K562 (cell line): ENCODE measurements around the gene PRKCE. TPM values are rescaled to one million over a fixed set of nuclear protein-coding genes. Genes with fewer than 3 reads are reported as not detected.

Experiments used
- ATAC-seq: fragments of 200-7000 bp; cut with Tn5 transposase; 3 replicates; pipeline ENCODE4 v1.9.1; 2020; ENCODE audit warnings: moderate library complexity
- BruUV-seq: library from RNA; stranded (reverse); fragments of 400-500 nt; replicated peaks from 2 replicates; lab custom pipeline; 2021; lab: Mats Ljungman, UMichigan
- CTCF ChIA-PET: fragments of 300-600 bp; formaldehyde crosslinking; extraction: SDS; loops from one replicate; lab custom pipeline; 2021; ENCODE audit warnings: low intra/inter-chr PET ratio; lab: Yijun Ruan, JAX
- POLR2A ChIA-PET: fragments of 300-600, 350-650 bp; sonication (Branson Sonifier 250); formaldehyde crosslinking; extraction: SDS; loops from one replicate; lab custom pipeline; 2021; ENCODE audit warnings: antibody characterized with exemption, inconsistent platforms; lab: Yijun Ruan, JAX
- DNase-seq, 4 experiments: peaks; one replicate each; pipeline versions ENCODE4 v3.0.0 to v3.0.0-alpha.2; 2011 to 2018; ENCODE audit warnings: low spot score in 3 of 4, mixed read lengths in 3 of 4; ENCODE audit errors: extremely low read depth in 1 of 4
- FAIRE-seq: peaks from 2 replicates; lab custom pipeline; 2011; peaks lifted over from hg19 to GRCh38; lab: Jason Lieb, UNC
- H2AFZ ChIP-seq: 2 replicates; pipeline ENCODE4 v1.6.0; 2011; ENCODE audit warnings: low read depth, low read length, control low read depth, inconsistent platforms
- H3K27ac ChIP-seq: fragments of 200-600 bp; 3 replicates; pipeline ENCODE4 v1.8.0; 2011; ENCODE audit warnings: low read depth, mild to moderate bottlenecking, control low read depth, inconsistent platforms, low read length, moderate library complexity, mixed read lengths; ENCODE audit errors: extremely low read depth
- H3K27me3 ChIP-seq, 2 experiments: fragments of 300-600 bp in 1 of 2; 2 replicates in 1 of 2; 3 replicates in 1 of 2; pipeline versions ENCODE4 v1.6.0 to v1.8.0; 2011; ENCODE audit warnings: inconsistent platforms in 2 of 2, low read length in 2 of 2, mild to moderate bottlenecking in 1 of 2, mixed read lengths in 1 of 2, moderate library complexity in 1 of 2; ENCODE audit not compliant: control insufficient read depth in 2 of 2, insufficient read depth in 2 of 2
- H3K36me3 ChIP-seq: fragments of 300-600 bp; 3 replicates; pipeline ENCODE4 v1.8.0; 2011; ENCODE audit warnings: mild to moderate bottlenecking, low read length, inconsistent platforms; ENCODE audit not compliant: control insufficient read depth, insufficient read depth
- H3K4me1 ChIP-seq, 2 experiments: fragments of 200-600 bp in 1 of 2; replicated peaks in 1 of 2; 2 replicates in 1 of 2; 3 replicates in 1 of 2; pipeline versions ENCODE4 v1.5.1 to v1.8.0; 2011; ENCODE audit warnings: inconsistent platforms in 2 of 2, low read length in 2 of 2, mild to moderate bottlenecking in 1 of 2, mixed read lengths in 1 of 2, moderate library complexity in 1 of 2; ENCODE audit not compliant: control insufficient read depth in 2 of 2, insufficient read depth in 2 of 2
- H3K4me2 ChIP-seq: 2 replicates; pipeline ENCODE4 v1.6.1; 2011; ENCODE audit warnings: low read length, control low read depth, inconsistent platforms, mixed read lengths; ENCODE audit not compliant: insufficient read depth
- H3K4me3 ChIP-seq: fragments of 200-600 bp; sonication (generic), shearing (Covaris generic); 2 replicates; pipeline ENCODE4 v1.5.1; 2016; ENCODE audit warnings: control low read depth, inconsistent platforms
- H3K79me2 ChIP-seq: fragments of 200-600 bp; 3 replicates; pipeline ENCODE4 v1.8.0; 2011; ENCODE audit warnings: low read length, inconsistent platforms; ENCODE audit not compliant: control insufficient read depth, insufficient read depth
- H3K9ac ChIP-seq, 2 experiments: 2 replicates each; pipeline versions ENCODE4 v1.6.0 to v1.6.1; 2011; ENCODE audit warnings: low read depth in 2 of 2, low read length in 2 of 2, control low read depth in 1 of 2, inconsistent platforms in 1 of 2, mild to moderate bottlenecking in 1 of 2, mixed read lengths in 1 of 2; ENCODE audit not compliant: insufficient read depth in 1 of 2
- H3K9me1 ChIP-seq: one replicate; pipeline ENCODE4 v1.6.0; 2011; ENCODE audit warnings: inconsistent platforms, mild to moderate bottlenecking, low read length, moderate library complexity; ENCODE audit not compliant: control insufficient read depth, insufficient read depth
- H3K9me3 ChIP-seq: replicated peaks from 2 replicates; pipeline ENCODE4 v1.5.1; 2011; ENCODE audit warnings: low read depth, low read length, inconsistent platforms; ENCODE audit not compliant: control insufficient read depth, insufficient read depth
- H4K20me1 ChIP-seq: replicated peaks from 2 replicates; pipeline ENCODE4 v1.6.1; 2011; ENCODE audit warnings: low read length, inconsistent platforms, mixed read lengths; ENCODE audit not compliant: control insufficient read depth, insufficient read depth
- ATF7 ChIP-seq: fragments of 450-650 bp; IDR thresholded peaks from 2 replicates; pipeline ENCODE4 v1.7.1; 2014; ENCODE audit warnings: mild to moderate bottlenecking, moderate library complexity
- BCL6 ChIP-seq: fragments of 250-450 bp; sonication (Bioruptor Pico); IDR thresholded peaks from 2 replicates; pipeline ENCODE4 v1.4.0; 2020
- SPI1 ChIP-seq: IDR thresholded peaks from 2 replicates; pipeline ENCODE4 v1.6.1; 2011; ENCODE audit warnings: low read depth, low read length, control low read depth, borderline replicate concordance
- SRF ChIP-seq, 2 experiments: fragments of 250-450, 450-650 bp in 1 of 2; sonication (Bioruptor Pico) in 1 of 2; sonication (generic) in 1 of 2; formaldehyde crosslinking; IDR thresholded peaks; 2 replicates each; pipeline versions ENCODE4 v1.5.0 to v1.5.1; 2020 to 2022; ENCODE audit warnings: mild to moderate bottlenecking in 1 of 2, missing genetic modification reagents in 1 of 2
- TEAD4 ChIP-seq, 2 experiments: sonication (generic) in 1 of 2; formaldehyde crosslinking in 1 of 2; IDR thresholded peaks; 2 replicates each; pipeline versions ENCODE4 v1.6.1 to v1.8.0; 2012 to 2022; ENCODE audit warnings: borderline replicate concordance in 1 of 2, inconsistent platforms in 1 of 2, low read length in 1 of 2, mild to moderate bottlenecking in 1 of 2, missing genetic modification reagents in 1 of 2
- ZKSCAN1 ChIP-seq: fragments of 150-350 bp; IDR thresholded peaks from 2 replicates; pipeline ENCODE4 v1.6.1; 2016; ENCODE audit warnings: low read depth, low read length
- ZNF766 ChIP-seq: fragments of 200-800 bp; sonication (Bioruptor generic); conservative IDR thresholded peaks from 2 replicates; pipeline ENCODE4 v1.6.1; 2016; ENCODE audit warnings: missing genetic modification characterization, missing compliant biosample characterization
- WGBS: fragments of 100-300 bp; shearing (Covaris generic); methylation state at CpG from one replicate; pipeline ENCODE4 v1.1.6; 2016; ENCODE audit warnings: low coverage, mixed read lengths; ENCODE audit not compliant: insufficient coverage; ENCODE audit errors: missing lambda C conversion rate; 5-methylcytosine and 5-hydroxymethylcytosine counted together
- in situ Hi-C: fragments of 300-500 bp; cut with MboI; formaldehyde crosslinking; loops from 4 replicates; pipeline ENCODE4 v1.15.0; 2018; ENCODE audit warnings: inconsistent platforms, mixed read lengths
- intact Hi-C: fragments of 100-400 bp; cut with micrococcal nuclease; formaldehyde crosslinking; loops from 2 replicates; pipeline ENCODE4 v1.14.2; 2022
- polyA plus RNA-seq, 8 experiments: library from polyadenylated mRNA; depleted of rRNA in 4 of 8; stranded (reverse) in 5 of 8; unstranded in 3 of 8; fragments of >200 nt; fragmentation: Nextera tagmentation in 2 of 8; fragmentation: Illumina TruSeq in 1 of 8; extraction: Ambion mirVana in 2 of 8; extraction: Trizol in 1 of 8; gene quantifications; 2 replicates each; pipeline versions ENCODE4 v1.2.1 to v1.2.3, GENCODE V29; 2011 to 2014; ENCODE audit warnings: inconsistent platforms in 1 of 8, missing spikeins in 1 of 8
- total RNA-seq, 7 experiments: library from RNA; depleted of rRNA in 6 of 7; stranded (reverse); fragments of >200 nt in 6 of 7; fragmentation: Illumina TruSeq in 2 of 7; extraction: Trizol in 2 of 7; gene quantifications; 2 replicates each; pipeline versions ENCODE4 v1.2.1 to v1.2.3, GENCODE V29; 2011 to 2021; ENCODE audit warnings: low replicate concordance in 1 of 7
- TF ChIP-seq, protein P1 (sequence below), 3 experiments: IDR thresholded peaks in 2 of 3; conservative IDR thresholded peaks in 1 of 3; 2 replicates each; pipeline ENCODE4 v1.5.1; 2011 to 2012; ENCODE audit warnings: low read length in 3 of 3, mild to moderate bottlenecking in 3 of 3, control low read depth in 2 of 3, improper control_type of control experiment in 1 of 3, inconsistent platforms in 1 of 3, low read depth in 1 of 3, mixed read lengths in 1 of 3, moderate library complexity in 1 of 3; ENCODE audit not compliant: insufficient read depth in 2 of 3
- TF ChIP-seq, protein P2 (sequence below), 3 experiments: fragments of 200-800 bp in 1 of 3; fragments of 250-450 bp in 1 of 3; fragments of 450-650 bp in 1 of 3; sonication (Bioruptor Pico) in 1 of 3; sonication (Bioruptor generic) in 1 of 3; formaldehyde crosslinking in 1 of 3; IDR thresholded peaks; 2 replicates each; pipeline versions ENCODE4 v1.6.1 to v1.8.0; 2016 to 2022; ENCODE audit warnings: mild to moderate bottlenecking in 2 of 3, missing genetic modification characterization in 2 of 3, missing compliant biosample characterization in 1 of 3, moderate library complexity in 1 of 3
- TF ChIP-seq, protein P3 (sequence below): sonication (generic); IDR thresholded peaks from 2 replicates; pipeline ENCODE4 v1.6.1; 2016
- TF ChIP-seq, protein P4 (sequence below): fragments of 250-450 bp; sonication (Bioruptor Pico); IDR thresholded peaks from 2 replicates; pipeline ENCODE4 v1.8.0; 2021; ENCODE audit warnings: moderate library complexity, mild to moderate bottlenecking, inconsistent platforms

The PRKCE gene
- total and polyA plus RNA-seq, 9 of the 15 experiments (the other 6 are each of a cell fraction or from before 2014, with no cell fraction given), result 0.06 to 1.0 (median 0.22) TPM; not detected in 1

DNA sequence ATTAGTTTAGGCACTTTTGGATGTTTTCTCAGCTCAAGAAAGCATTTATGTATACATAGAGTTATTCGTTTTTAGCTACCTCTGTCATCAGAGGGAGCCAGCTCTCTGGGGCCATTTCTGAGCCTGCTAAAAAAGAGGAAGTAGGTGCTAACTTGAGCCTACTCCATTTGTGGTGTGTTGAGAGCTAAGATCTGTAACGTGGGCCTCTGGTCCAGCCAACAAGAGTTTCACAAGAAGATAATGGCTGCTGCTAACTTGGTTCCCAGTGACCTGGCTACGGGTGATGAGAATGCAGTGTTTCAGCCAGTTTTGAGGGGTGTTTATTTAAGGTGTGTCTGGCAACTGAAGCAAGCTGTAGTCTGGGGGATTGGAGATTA, 182.5 kb downstream of the PRKCE start:
- in situ Hi-C loops, result no loop called here
- TF ChIP-seq ZNF766, result peak; percentile 54; the same call in 1 of the 2 replicates
- TF ChIP-seq, protein P1, sequence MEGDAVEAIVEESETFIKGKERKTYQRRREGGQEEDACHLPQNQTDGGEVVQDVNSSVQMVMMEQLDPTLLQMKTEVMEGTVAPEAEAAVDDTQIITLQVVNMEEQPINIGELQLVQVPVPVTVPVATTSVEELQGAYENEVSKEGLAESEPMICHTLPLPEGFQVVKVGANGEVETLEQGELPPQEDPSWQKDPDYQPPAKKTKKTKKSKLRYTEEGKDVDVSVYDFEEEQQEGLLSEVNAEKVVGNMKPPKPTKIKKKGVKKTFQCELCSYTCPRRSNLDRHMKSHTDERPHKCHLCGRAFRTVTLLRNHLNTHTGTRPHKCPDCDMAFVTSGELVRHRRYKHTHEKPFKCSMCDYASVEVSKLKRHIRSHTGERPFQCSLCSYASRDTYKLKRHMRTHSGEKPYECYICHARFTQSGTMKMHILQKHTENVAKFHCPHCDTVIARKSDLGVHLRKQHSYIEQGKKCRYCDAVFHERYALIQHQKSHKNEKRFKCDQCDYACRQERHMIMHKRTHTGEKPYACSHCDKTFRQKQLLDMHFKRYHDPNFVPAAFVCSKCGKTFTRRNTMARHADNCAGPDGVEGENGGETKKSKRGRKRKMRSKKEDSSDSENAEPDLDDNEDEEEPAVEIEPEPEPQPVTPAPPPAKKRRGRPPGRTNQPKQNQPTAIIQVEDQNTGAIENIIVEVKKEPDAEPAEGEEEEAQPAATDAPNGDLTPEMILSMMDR (IDR thresholded peaks at IDR 0.05 in 2 of 3, conservative IDR thresholded peaks at IDR 0.05 in 1 of 3; ENCODE audit: insufficient read depth in 2 of 3, low read depth in 1 of 3, low read length in 3 of 3), result 0 out of 6 replicates have a peak, but pooled peaks of 1 of the 3 experiments have one; percentile 6
- peak; percentile 13; the same call in 1 of the 2 replicates for TF ChIP-seq TEAD4 (IDR thresholded peaks at IDR 0.05; ENCODE audit: low read length)
- TF ChIP-seq TEAD4 (CRISPR knock-in tag; IDR thresholded peaks at IDR 0.05; ENCODE audit: borderline replicate concordance), result no peak
- TF ChIP-seq SPI1, result peak; percentile 85
- no peak for TF ChIP-seq ZKSCAN1
- TF ChIP-seq, protein P2, sequence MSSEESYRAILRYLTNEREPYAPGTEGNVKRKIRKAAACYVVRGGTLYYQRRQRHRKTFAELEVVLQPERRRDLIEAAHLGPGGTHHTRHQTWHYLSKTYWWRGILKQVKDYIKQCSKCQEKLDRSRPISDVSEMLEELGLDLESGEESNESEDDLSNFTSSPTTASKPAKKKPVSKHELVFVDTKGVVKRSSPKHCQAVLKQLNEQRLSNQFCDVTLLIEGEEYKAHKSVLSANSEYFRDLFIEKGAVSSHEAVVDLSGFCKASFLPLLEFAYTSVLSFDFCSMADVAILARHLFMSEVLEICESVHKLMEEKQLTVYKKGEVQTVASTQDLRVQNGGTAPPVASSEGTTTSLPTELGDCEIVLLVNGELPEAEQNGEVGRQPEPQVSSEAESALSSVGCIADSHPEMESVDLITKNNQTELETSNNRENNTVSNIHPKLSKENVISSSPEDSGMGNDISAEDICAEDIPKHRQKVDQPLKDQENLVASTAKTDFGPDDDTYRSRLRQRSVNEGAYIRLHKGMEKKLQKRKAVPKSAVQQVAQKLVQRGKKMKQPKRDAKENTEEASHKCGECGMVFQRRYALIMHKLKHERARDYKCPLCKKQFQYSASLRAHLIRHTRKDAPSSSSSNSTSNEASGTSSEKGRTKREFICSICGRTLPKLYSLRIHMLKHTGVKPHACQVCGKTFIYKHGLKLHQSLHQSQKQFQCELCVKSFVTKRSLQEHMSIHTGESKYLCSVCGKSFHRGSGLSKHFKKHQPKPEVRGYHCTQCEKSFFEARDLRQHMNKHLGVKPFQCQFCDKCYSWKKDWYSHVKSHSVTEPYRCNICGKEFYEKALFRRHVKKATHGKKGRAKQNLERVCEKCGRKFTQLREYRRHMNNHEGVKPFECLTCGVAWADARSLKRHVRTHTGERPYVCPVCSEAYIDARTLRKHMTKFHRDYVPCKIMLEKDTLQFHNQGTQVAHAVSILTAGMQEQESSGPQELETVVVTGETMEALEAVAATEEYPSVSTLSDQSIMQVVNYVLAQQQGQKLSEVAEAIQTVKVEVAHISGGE (CRISPR knock-in tag; IDR thresholded peaks at IDR 0.05), result peak in 1 of 3 experiments; percentile 57; a peak in 1 of 6 replicates
- no peak for TF ChIP-seq SRF (CRISPR knock-in tag; IDR thresholded peaks at IDR 0.05)
- TF ChIP-seq, protein P3, sequence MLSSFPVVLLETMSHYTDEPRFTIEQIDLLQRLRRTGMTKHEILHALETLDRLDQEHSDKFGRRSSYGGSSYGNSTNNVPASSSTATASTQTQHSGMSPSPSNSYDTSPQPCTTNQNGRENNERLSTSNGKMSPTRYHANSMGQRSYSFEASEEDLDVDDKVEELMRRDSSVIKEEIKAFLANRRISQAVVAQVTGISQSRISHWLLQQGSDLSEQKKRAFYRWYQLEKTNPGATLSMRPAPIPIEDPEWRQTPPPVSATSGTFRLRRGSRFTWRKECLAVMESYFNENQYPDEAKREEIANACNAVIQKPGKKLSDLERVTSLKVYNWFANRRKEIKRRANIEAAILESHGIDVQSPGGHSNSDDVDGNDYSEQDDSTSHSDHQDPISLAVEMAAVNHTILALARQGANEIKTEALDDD, result peak; percentile 84
- peak; percentile 33; the same call in 1 of the 2 replicates for TF ChIP-seq ATF7
- TF ChIP-seq, protein P4, sequence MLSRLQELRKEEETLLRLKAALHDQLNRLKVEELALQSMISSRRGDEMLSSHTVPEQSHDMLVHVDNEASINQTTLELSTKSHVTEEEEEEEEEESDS, result no peak
- TF ChIP-seq BCL6 (CRISPR knock-in tag), result peak; percentile 33; the same call in 1 of the 2 replicates
- TF ChIP-seq, all 486 proteins: peak for 8
- ATAC-seq (peak; percentile 67; the same call in 2 of the 3 replicates), DNase-seq (peak in 1 of 4 experiments; percentile 14), FAIRE-seq (peak; percentile 62)
- 0% methylated on average over 3 of the region's 3 CpGs for WGBS
- Histone ChIP-seq H2AFZ (peak overlapping the region; percentile 71; the same call in 1 of the 2 replicates), H3K27ac (peak overlapping the region; percentile 10; the same call in 1 of the 3 replicates), H3K36me3 (no peaks in the 10 kb centered on the region), H3K4me2 (no peak overlapping the region), H3K79me2 (no peaks in the 10 kb centered on the region), H3K9ac (no peak overlapping the region), H3K27me3 (peaks cover 4 to 21% of the 10 kb centered on the region in 2 experiments; a peak in 4 of 5 replicates), H3K4me3 (no peak overlapping the region), H3K4me1 (peaks cover 0 to 10% of the 10 kb centered on the region in 2 experiments; a peak in 2 of 5 replicates), H3K9me3 (0 out of 2 replicates have a peak, but pooled peaks cover 2% of the 10 kb centered on the region), H4K20me1 (no peaks in the 10 kb centered on the region), H3K9me1 (no peaks in the 10 kb centered on the region)
- intact Hi-C loops, result loop anchor here (10.0 kb wide), 1 partner anchor 189 kb away; no protein-coding TSS in a partner anchor
- BruUV-seq, result no TSS peak
- CTCF ChIA-PET, result interaction anchor here (0.7 kb wide), 1 partner anchor 107 kb away, joined by 5 read pairs; no protein-coding TSS in a partner anchor
- POLR2A ChIA-PET, result interaction anchor here (0.7 to 0.8 kb wide), 2 partner anchors 26 to 583 kb away, joined by 3 read pairs; no protein-coding TSS in a partner anchor
